T47D (cell line): ENCODE measurements around the gene ACSF3.

Experiments
- DNase-seq, 2 experiments: peaks; one replicate each; pipeline versions ENCODE4 v3.0.0 to v3.0.0-alpha.2; 2011 to 2012; ENCODE audit warnings: low read depth in 1 of 2, low spot score in 1 of 2
- JUND ChIP-seq: IDR thresholded peaks from 2 replicates; pipeline ENCODE4 v1.6.1; 2012; ENCODE audit warnings: low read depth
- in situ Hi-C: cut with HindIII; loops from 2 replicates; pipeline ENCODE4 v1.10.0; 2016; ENCODE audit warnings: low sequenced_read_pairs, low pct_unique_long_range_greater_than_20kb

ACSF3 gene

DNA sequence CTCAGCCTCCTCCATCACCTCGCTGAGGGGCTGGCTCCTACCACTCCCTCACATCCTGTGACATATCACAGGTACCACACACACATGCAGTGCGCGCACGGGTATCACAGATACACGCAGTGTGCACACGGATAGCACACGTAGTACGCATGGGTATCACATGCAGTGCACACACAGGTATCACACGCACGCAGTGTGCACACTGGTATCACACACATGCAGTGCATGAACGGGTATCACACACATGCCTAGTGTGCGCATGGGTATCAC, 30.1 kb downstream of the ACSF3 start:
- DNase-seq = no peak
- no peak for TF ChIP-seq JUND
- in situ Hi-C loops = no loop called here

DNA sequence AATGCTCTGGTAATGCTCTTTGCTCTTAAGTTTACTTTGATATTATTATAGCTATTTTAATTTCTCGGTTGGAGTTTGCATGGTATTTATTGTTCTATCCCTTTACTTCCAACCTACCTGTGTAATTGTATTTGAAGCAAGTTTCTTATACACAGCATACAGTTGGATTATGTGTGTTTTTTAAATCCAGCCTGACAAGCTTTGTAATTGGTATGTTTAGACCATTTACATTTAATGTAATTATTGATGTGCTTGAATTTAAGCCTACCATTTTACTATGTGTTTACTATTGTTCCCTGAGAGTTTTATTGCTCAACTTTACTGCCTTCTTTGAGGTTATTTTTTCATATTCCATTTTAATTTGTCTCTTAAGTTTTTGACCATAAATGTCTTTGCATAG, 35.7 kb downstream of the ACSF3 start:
- no peak for TF ChIP-seq JUND
- no peak for DNase-seq
- in situ Hi-C loops = no loop called here

DNA sequence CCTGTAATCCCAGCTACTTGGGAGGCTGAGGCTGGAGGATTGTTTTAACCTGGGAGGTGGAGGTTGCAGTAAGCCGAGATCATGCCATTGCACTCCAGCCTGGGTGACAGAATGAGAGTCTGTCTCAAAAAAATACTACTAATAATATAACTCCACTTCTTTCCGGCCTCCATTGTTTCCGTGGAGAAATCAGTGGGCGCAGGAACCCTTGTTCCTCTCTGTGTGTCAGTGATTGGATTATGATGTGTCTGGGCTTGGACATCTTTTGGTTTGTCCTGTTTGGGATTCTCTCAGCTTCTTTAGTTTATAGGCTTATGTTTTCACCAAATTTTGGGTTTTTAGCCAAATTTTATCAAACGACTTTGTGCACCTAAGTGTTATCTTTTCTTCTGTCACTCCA, 36.8 kb downstream of the ACSF3 start:
- no peak for DNase-seq
- TF ChIP-seq JUND = no peak
- in situ Hi-C loops = no loop called here

DNA sequence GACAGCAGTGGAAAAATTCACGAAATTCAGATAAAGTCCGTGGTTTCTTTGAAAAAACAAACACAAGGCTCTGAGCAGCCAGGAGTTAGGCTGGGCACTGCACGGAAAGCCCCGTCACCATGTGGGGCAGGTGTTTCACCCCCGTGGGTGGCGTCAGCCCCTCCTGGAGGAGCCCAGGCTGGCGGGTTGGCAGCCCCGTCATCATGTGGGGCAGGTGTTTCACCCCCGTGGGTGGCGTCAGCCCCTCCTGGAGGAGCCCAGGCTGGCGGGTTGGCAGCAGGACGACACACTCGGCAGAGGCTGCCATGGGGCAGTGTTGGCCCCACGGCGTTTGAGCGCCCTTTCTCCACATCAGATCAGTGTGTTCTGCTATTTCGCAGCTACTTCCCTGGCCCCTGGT, 38.1 kb downstream of the ACSF3 start:
- TF ChIP-seq JUND = no peak
- in situ Hi-C loops = no loop called here
- DNase-seq = no peak

DNA sequence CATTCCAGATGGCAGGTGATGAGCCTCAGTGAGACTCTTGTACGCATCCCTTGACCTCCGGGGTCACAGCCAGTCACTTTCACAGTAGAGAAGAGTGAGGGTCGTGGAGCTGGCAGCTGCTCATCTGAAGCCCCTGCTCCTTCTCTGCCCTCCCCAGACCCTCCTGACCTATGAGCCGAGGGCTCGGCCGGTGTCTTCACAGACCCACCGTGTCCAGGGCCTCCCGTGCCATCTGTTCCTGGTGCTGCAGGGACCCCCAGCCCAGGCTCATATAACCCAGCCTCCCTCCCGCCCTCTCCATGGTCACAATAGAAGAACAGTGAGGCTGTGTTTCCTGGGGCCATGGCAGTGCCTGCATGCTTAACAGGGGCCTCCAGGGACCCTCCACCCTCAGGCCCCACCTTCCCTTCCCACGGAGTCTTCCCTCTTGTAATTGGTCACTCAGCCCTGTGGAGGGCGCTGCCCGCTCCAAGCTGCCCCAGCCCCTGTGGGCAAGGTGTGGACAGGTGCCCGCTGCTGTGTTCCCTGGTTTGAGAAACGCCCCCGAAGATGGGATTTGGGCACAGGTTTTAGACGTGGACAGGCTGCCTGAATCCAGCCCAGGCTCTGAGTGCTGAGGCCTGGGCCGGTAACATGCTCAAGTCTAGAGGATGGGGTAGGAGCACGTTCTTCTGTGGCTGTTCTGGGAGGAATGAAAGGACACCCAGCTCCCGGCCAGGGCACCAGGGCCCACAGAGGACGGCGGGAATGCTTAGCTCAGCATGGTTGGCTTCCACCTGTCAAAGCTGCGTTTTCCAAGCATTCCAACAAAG, 38.7 kb downstream of the ACSF3 start:
- no peak for TF ChIP-seq JUND
- no peak for DNase-seq
- in situ Hi-C loops = no loop called here

DNA sequence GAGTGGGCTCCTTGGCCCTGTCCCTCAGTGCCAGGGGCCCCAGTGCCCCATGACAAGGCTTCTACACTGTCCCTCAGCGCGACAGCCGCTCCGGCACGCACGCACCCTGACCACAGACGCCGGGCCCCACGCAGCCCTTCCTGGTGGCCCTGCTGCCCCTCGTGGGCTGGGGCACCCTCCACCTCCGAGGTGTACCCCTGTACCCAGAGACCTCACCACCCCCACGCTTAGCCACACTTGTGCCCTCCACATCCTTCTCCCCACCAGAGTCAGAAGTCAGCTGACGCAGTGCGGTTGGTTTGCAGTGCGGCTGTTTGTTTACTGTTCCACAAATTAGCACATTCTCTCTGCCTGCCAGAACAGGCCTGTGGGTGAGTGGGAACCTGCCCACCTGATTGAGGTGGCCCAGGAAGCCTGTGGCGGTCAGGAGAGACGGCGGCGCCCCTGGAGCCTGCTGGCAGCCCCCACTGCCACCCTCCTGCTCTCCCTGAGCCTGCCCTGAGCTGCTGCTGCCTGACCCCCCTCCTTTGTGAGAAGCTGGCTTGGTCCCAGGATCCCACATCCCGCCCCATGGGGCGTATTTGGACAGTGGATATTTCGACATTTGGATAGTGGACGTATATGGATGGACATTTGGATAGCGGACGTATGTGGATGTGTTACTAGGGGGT, 39.9 kb downstream of the ACSF3 start:
- DNase-seq = no peak
- TF ChIP-seq JUND = no peak
- in situ Hi-C loops = no loop called here

DNA sequence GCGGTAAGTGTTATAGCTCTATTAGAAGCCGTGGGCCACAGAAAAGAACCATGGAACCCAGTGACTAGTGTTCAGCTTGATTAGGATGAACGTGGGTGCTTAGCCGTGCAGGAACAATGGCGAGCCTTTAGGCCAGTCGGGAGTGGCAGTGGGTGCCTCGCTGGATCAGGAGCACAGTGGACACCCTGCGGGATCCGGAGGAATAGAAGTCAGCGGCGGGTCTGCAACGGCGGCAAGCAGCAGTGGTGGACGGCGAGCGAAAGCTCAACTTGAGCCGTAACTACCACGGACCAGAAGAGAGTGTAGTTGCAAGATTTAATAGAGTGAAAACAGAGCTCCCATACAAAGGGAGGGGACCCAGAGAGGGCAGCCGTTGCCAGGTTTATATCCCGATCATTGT, 40.6 kb downstream of the ACSF3 start:
- DNase-seq = no peak
- in situ Hi-C loops = no loop called here
- no peak for TF ChIP-seq JUND

DNA sequence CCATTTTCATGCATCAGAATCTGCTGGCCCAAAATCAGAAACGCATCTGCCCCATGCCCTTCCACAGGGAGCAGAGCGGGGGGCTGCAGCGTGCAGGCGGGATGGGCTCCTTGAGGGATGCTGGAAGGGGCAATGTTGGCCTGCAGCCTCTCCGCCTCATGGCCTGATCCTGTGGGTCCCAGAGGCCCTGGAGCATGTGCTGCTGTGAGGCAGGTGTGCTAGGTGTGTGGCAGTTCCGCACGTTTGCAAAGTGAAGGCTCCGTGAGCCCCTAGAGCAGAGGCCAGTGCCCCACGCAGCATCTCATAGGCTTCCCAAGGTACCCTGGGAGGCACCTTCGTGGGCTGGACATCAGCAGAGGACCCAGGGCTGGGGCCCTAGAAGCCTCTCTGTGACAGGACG, 41.5 kb downstream of the ACSF3 start:
- in situ Hi-C loops = no loop called here
- TF ChIP-seq JUND = no peak
- no peak for DNase-seq

DNA sequence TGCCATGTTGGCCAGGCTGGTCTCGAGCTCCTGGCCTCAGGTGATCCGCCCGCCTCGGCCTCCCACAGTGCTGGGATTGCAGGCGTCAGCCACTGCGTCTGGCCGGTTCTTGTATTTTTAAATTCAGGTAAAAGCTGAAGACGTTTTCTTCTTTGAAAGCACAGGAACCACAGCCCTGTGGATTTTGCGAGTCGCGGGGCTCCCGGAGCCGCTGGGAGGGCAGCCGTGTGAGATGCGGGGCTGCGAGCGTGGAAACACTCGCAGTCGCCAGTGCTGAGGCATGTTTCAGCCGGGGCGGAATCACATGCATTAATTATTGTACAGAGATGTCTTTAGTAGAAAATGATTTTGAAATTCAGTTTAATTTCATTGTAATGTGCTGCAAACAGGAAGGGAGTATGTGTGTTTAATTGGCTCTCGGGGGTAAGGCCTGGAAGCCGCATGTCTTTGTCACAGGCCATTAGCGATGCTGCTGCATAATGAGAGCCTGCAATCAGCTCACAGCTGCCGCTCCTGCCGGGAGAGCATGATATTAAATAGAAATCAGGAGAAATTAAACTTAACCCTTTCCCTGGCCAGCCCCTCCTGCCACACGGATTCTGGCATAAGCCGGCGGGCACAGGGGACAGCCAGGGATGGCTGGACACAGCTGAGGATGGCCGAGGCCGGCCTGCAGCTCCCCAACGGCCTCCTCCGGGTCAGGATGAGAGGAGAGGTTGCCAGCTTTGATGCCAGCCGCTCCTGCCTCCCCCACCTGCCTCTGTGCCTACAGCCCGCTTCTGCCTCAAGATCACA, 42.5 kb downstream of the ACSF3 start:
- no peak for DNase-seq
- in situ Hi-C loops = no loop called here
- no peak for TF ChIP-seq JUND

DNA sequence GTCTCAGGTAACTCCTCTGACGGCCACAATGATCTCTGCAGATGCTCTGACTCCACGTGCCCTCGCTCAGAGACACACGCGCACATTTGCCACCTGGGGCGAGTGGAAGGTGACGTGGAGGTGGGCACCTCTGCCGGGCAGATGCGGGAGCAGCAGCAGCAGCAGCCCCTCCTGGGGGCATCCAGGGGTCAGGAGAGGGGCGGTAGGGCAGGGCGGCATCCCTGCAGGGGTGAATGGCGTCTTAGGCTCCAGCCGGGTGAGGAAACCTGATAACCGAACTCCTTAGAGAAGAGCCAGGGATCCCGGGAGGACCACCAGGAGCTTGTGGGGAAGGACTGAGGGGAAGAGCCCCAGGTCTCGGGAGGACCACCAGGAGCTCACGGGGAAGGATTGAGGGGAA, 43.3 kb downstream of the ACSF3 start:
- TF ChIP-seq JUND = no peak
- in situ Hi-C loops = no loop called here
- DNase-seq = no peak

DNA sequence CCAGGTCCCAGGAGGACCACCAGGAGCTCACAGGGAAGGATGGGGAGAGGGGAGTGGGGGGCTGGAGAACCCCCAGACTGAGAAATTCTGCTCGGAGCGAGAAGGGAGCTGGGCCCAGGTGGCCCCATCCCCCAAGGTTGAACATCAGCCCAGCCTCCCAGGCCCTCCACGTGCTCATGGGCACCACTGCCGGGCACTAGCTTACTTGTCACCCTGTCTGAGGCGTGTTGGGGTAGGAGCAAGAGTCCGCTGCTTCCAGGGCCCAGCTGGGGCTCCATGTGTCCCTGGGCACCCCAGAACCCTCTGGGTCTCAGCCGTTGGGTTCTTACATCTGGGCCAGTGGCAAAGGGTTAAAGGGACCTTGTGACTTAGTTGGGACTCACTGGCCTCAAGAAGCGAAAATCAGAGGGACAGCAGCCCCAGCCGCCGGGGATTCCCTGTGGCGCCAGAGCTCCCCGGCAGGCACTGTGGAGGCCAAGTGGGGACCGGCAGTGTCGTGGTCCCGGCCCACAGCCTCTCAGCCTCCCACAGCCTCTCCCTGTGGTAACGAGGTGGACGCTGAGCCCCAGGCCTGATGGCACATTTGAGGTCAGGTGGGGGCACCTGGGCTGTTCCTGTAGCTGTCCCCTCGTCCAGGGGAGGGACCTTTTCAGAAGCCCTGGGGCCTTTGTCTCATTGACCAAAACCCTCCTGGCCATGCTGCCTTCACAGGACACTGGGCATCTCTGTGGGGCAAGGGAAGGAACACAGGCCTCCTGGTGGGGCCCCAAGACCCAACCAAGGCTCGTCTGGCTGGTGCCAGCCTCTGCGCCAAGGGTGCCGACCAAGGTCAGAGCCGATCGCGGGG, 44.2 kb downstream of the ACSF3 start:
- in situ Hi-C loops = no loop called here
- TF ChIP-seq JUND = no peak
- DNase-seq = no peak

DNA sequence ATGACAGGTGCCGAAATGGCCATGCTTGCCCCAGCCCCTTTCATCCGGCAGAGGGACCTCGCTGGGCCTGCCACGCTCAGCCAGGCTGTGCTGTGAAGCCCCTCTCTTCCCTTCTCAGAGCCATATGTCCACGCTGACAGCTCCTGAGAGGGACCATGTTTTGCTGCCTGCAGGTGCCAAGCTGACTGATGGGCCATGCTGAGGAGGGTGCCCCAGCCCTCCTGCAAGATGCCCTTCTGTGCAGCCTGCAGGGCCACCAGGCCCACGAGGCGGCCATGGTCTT, 44.8 kb downstream of the ACSF3 start:
- in situ Hi-C loops = no loop called here
- no peak for TF ChIP-seq JUND
- DNase-seq = no peak
